ENCODE measurements around the gene ANKDD1B. TPM values are rescaled to one million over a fixed set of nuclear protein-coding genes. Genes with fewer than 3 reads are reported as not detected.
"Not testable (repeated sequence)": the region's sequence is repeated elsewhere in the genome, so short reads cannot be mapped to it uniquely, and the experiment has no call there.

Gene ANKDD1B
- total RNA-seq, 1 donor from 2014 or later: 1.6 TPM

DNA sequence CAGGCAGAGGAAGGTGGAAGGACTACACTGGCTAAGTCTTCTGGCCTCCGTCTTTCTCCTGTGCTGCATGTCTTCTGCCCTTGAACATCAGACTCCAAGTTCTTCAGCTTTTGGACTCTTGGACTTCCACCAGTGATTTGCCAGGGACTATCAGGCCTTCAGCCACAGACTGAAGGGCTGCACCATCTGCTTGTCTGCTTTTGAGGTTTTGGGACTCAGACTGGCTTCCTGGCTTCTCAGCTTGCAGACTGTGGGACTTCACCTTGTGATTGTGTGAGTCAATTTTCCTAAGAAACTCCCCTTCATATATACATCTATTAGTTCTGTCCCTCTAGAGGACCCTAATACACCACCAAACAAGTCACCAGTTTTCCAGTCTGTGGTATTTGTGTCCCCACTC, 9.7 kb upstream of the ANKDD1B start:
- H3K36me3 Mint-ChIP-seq: peaks cover 19% of the 10 kb centered on the region
- TF ChIP-seq, protein P1, sequence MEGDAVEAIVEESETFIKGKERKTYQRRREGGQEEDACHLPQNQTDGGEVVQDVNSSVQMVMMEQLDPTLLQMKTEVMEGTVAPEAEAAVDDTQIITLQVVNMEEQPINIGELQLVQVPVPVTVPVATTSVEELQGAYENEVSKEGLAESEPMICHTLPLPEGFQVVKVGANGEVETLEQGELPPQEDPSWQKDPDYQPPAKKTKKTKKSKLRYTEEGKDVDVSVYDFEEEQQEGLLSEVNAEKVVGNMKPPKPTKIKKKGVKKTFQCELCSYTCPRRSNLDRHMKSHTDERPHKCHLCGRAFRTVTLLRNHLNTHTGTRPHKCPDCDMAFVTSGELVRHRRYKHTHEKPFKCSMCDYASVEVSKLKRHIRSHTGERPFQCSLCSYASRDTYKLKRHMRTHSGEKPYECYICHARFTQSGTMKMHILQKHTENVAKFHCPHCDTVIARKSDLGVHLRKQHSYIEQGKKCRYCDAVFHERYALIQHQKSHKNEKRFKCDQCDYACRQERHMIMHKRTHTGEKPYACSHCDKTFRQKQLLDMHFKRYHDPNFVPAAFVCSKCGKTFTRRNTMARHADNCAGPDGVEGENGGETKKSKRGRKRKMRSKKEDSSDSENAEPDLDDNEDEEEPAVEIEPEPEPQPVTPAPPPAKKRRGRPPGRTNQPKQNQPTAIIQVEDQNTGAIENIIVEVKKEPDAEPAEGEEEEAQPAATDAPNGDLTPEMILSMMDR (conservative IDR thresholded peaks at IDR 0.05): no peak
- H3K27me3 Mint-ChIP-seq: no peaks in the 10 kb centered on the region
- DNase-seq (ENCODE audit: extremely low spot score, unreplicated experiment): no peak
- peak overlapping the region; percentile 38 for H3K4me3 Mint-ChIP-seq
- peak overlapping the region; percentile 87 for H3K27ac Mint-ChIP-seq
- H3K9me3 Mint-ChIP-seq: peaks cover 5% of the 10 kb centered on the region
- H3K4me1 Mint-ChIP-seq (ENCODE audit: unreplicated experiment): peaks cover 20% of the 10 kb centered on the region

DNA sequence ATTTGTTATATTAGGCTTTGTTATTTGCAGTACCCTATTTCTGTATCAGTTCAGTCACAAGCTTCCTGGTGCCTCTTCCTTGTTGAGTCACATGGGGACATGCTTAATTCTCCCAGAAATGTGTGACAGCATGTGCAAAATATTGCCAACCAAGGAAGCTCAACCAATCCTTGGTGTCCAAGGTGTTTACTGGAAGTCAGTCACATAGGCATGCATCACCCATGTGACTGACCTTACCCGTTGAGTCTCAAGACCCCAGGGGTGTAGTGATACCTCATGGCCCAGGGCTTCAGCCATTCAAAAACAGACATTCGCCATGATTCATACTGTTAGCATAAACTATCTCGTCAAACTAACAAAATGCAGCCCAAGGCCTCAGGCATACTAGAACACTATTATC, 9.3 kb upstream of the ANKDD1B start:
- H3K9me3 Mint-ChIP-seq: peaks cover 5% of the 10 kb centered on the region
- TF ChIP-seq, protein P1 (conservative IDR thresholded peaks at IDR 0.05): no peak
- peaks cover 24% of the 10 kb centered on the region for H3K4me1 Mint-ChIP-seq (ENCODE audit: unreplicated experiment)
- no peaks in the 10 kb centered on the region for H3K27me3 Mint-ChIP-seq
- H3K27ac Mint-ChIP-seq: peak overlapping the region; percentile 87
- H3K4me3 Mint-ChIP-seq: peak overlapping the region; percentile 38
- DNase-seq (ENCODE audit: extremely low spot score, unreplicated experiment): no peak
- H3K36me3 Mint-ChIP-seq: peaks cover 18% of the 10 kb centered on the region

DNA sequence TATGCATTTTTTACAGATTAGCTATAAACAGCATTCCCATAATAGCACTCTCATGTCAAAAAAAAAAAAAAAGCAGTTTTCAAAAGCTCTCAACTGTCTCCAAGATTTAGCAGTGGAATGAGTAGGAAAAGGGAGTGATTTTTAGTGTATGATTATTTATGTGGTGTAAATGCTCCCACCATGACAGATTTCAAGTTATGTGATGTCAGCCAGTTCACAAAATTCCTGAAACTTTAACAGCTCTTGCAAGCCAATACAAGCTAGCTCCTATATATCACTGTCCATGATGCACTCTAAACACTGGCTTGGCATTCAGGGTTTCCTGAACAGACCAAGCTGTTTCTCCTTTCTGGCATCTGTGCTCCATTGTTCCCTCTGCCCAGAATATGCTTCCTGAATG, 7.9 kb upstream of the ANKDD1B start:
- Mint-ChIP-seq H3K36me3 (peaks cover 18% of the 10 kb centered on the region), H3K9me3 (peaks cover 5% of the 10 kb centered on the region), H3K27ac (peak overlapping the region; percentile 65)

DNA sequence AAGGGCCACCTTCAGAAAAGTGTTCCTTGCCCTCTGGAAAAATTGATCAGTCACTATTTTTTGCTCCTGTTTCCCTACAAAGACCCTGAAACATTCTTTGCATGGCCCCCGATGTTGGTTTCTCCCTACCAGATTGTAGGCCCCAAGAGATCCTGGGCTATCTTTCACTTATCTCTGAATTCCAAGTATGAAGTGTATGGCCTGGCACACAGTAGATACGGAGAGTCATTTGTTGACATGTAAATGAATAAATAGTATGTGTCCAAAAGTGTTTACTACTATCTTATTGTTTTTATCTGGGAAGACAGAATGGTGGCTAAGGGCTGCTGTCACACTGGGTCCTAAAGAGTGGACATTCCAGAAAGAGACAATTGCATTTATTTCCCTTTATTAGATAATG, 7.4 kb upstream of the ANKDD1B start:
- peak overlapping the region; percentile 13 for H3K4me3 Mint-ChIP-seq
- peaks cover 29% of the 10 kb centered on the region for H3K4me1 Mint-ChIP-seq (ENCODE audit: unreplicated experiment)
- H3K36me3 Mint-ChIP-seq: peaks cover 18% of the 10 kb centered on the region
- peaks cover 5% of the 10 kb centered on the region for H3K9me3 Mint-ChIP-seq
- TF ChIP-seq, protein P1 (conservative IDR thresholded peaks at IDR 0.05): no peak
- no peak for DNase-seq (ENCODE audit: extremely low spot score, unreplicated experiment)
- no peaks in the 10 kb centered on the region for H3K27me3 Mint-ChIP-seq
- peak overlapping the region; percentile 65 for H3K27ac Mint-ChIP-seq

More for the DNA sequence above, 7.9 kb upstream of the ANKDD1B start:
- Mint-ChIP-seq H3K4me3 (peak overlapping the region; percentile 13), H3K27me3 (no peaks in the 10 kb centered on the region), H3K4me1 (ENCODE audit: unreplicated experiment) (peaks cover 29% of the 10 kb centered on the region)
- DNase-seq (ENCODE audit: extremely low spot score, unreplicated experiment): no peak
- TF ChIP-seq, protein P1 (conservative IDR thresholded peaks at IDR 0.05): no peak

DNA sequence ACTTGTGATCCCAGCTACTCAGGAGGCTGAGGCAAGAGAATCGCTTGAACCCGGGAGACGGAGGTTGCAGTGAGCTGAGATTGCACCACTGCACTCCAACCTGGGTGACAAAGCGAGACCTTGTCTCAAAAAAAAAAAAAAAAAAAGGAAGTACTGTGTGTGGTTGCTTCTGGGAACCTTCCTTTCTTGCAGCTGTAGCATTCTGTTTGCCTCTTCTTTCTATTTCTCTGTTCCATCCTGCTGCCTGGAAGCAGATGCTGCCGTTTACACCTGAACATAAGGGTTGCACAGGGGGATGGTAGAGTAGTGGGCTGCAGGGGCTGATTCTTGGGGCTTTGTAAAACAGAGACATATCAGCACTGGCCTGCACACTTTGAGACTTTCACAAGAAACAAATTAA, 3.9 kb upstream of the ANKDD1B start:
- H3K4me1 Mint-ChIP-seq (ENCODE audit: unreplicated experiment): peaks cover 36% of the 10 kb centered on the region
- H3K4me3 Mint-ChIP-seq; DNase-seq (ENCODE audit: extremely low spot score, unreplicated experiment); H3K27ac Mint-ChIP-seq; H3K9me3 Mint-ChIP-seq; H3K27me3 Mint-ChIP-seq: not testable (repeated sequence)
- H3K36me3 Mint-ChIP-seq: peaks cover 16% of the 10 kb centered on the region

DNA sequence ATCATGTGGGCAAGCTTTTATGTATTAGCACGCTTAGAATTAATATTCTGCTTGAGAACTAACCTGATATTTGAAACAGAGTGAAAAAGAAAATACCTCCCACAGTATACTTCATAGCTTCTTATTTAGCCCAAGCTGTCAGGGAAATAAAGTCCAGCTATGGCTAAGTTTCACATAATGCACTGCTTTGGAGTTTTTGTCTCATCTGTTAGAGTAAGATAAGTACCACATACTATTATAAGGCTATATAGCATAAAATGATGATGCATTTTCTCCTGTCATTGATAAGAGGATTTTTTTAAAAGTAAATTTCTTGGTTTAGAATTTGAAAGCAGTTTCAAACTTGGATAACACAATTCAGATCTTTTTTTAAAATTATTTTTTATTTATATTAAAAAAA, 2.4 kb upstream of the ANKDD1B start:
- Mint-ChIP-seq H3K4me1 (ENCODE audit: unreplicated experiment) (peaks cover 26% of the 10 kb centered on the region), H3K27ac (no peak overlapping the region), H3K27me3 (no peaks in the 10 kb centered on the region), H3K4me3 (no peak overlapping the region), H3K36me3 (peaks cover 7% of the 10 kb centered on the region), H3K9me3 (no peaks in the 10 kb centered on the region)
- no peak for DNase-seq (ENCODE audit: extremely low spot score, unreplicated experiment)
- TF ChIP-seq, protein P1 (conservative IDR thresholded peaks at IDR 0.05): no peak

Measured in type B pancreatic cell (in vitro differentiated cells).